Activated naive CD4-positive, alpha-beta T cell treated with anti-CD3 and anti-CD28 coated beads, Interleukin-2, amount 10 ng/mL, durations not matched to agents 5 hours and 36 hours (primary cell): ENCODE results near the gene OR4C6. TPM values are rescaled to one million over a fixed set of nuclear protein-coding genes. Genes with fewer than 3 reads are reported as not detected.

Experiments used
- total RNA-seq, 2 experiments: library from RNA; stranded (reverse); gene quantifications; one replicate each; pipeline ENCODE4 v1.2.3, GENCODE V29; 2021

OR4C6 gene
- total RNA-seq: not detected

DNA sequence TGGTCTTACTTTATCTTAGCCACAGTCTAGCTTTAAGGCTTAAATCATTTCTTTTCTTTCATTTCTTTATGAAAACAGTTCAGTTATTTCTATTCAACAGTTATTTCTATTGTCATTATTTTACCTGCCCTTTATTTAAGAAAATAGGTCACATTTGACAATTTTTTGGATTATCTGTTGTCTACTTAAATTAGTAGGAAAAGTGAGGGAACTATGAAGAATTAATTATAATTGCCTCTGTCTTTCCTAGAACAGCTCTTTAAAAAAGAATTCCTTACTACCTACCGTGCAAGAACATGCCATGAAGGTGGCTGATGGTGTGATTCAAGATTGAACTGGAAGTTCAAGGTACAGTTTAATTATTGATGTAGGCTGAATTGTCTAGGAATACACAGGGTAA lies at the start of gene OR4C6:
Gene OR4C6, plus strand, starts transcription at position 301 of the 400 bp plus-strand sequence. CDS start 2,966 bp downstream, outside the sequence.

DNA sequence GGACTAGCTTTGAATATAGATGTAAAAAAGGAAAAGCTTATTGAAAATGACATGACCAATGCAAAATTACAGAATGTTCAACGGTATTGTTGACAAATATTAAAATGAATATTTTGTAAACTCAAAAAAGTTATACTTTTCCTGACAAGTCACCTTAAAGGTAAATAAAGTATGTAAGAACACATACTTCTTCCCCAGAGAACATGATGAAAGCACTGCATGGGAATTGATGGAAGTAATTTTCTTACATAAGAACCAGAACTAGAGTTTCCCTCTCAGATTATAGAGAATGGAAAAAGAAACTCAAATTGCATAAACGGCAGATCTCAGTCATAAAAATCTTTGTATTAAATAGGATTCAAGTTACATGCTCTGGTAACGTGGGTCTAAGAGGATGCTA lies 27.2 kb upstream of the OR4C6 start, which contains the start of gene OR4P4:
Gene OR4P4, plus strand, starts transcription at position 301 of the 400 bp plus-strand sequence.

DNA sequence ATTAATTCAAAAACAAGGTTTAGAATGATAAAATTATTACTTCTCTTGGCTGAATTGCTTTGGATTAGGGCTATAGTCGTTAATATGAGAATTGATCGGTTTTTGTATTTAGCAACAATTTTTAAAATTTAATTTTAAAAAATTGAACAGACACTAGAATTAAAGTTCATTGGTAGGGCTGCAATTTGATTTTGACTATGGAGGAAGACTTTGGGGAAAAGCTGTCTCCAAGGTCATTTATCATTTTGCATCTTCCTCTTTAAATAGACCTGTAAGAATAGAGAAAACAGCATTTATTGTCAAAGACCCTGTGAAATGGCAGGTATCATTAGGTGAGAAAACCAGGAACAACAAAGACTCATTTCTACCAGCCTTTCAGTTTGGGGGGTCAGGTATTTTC lies 14.0 kb upstream of the OR4C6 start, which contains the start of gene OR4S2:
Gene OR4S2, plus strand, starts transcription at position 301 of the 400 bp plus-strand sequence. CDS start 2,577 bp downstream, outside the sequence.

Other genes starting within 250 kb of the OR4C6 start
- gene OR4C15, start 107.7 kb upstream of the OR4C6 start, total RNA-seq: not detected
- not detected for gene OR4C16, start 90.1 kb upstream of the OR4C6 start, total RNA-seq
- gene OR4C11, start 54.6 kb upstream of the OR4C6 start, total RNA-seq: not detected
- gene OR4P4, start 27.1 kb upstream of the OR4C6 start, total RNA-seq: not detected
- not detected for gene OR4S2, start 13.9 kb upstream of the OR4C6 start, total RNA-seq
- gene OR5D13, start 111.2 kb downstream of the OR4C6 start, total RNA-seq: not detected
- gene OR5D14, start 133.4 kb downstream of the OR4C6 start, total RNA-seq: not detected
- gene OR5L1, start 149.2 kb downstream of the OR4C6 start, total RNA-seq: not detected
- gene OR5D18, start 157.4 kb downstream of the OR4C6 start, total RNA-seq: not detected
- gene OR5L2, start 165.0 kb downstream of the OR4C6 start, total RNA-seq: not detected
- gene OR5D16, start 176.6 kb downstream of the OR4C6 start, total RNA-seq: not detected
- not detected for gene TRIM51, start 221.1 kb downstream of the OR4C6 start, total RNA-seq